Measurements from ENCODE around the gene RPP25L.

The RPP25L gene

DNA sequence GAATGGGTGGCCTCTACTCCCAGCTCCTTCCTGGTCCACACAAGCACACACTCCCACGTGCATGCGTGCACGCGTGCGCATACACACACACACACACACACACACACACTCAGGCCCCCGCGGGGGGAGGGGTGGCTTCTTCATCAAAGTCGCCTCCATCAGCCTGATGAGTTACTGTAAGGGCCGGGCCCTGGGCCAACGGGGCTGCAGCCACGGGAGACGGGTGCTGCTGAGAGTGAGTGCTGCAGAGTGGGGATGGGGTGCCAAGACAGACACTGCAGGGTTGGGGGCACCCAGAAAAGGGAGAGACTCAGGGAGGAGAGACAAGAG is 40.5 kb downstream of the RPP25L start:
- TF ChIP-seq, protein P1, sequence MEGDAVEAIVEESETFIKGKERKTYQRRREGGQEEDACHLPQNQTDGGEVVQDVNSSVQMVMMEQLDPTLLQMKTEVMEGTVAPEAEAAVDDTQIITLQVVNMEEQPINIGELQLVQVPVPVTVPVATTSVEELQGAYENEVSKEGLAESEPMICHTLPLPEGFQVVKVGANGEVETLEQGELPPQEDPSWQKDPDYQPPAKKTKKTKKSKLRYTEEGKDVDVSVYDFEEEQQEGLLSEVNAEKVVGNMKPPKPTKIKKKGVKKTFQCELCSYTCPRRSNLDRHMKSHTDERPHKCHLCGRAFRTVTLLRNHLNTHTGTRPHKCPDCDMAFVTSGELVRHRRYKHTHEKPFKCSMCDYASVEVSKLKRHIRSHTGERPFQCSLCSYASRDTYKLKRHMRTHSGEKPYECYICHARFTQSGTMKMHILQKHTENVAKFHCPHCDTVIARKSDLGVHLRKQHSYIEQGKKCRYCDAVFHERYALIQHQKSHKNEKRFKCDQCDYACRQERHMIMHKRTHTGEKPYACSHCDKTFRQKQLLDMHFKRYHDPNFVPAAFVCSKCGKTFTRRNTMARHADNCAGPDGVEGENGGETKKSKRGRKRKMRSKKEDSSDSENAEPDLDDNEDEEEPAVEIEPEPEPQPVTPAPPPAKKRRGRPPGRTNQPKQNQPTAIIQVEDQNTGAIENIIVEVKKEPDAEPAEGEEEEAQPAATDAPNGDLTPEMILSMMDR (IDR thresholded peaks at IDR 0.05), result no peak
- no peak overlapping the region for H3K27ac ChIP-seq
- H3K27me3 ChIP-seq, result peaks cover 0 to 57% of the 10 kb centered on the region in 2 donors
- H3K9me3 ChIP-seq, result no peaks in the 10 kb centered on the region
- intact Hi-C loops (cut with DNase I; ENCODE audit: low total_unique reads), result no loop called here
- no peaks in the 10 kb centered on the region for H3K4me1 ChIP-seq
- no peaks in the 10 kb centered on the region for H3K36me3 ChIP-seq
- no peak overlapping the region for H3K4me3 ChIP-seq
- no peak for DNase-seq

DNA sequence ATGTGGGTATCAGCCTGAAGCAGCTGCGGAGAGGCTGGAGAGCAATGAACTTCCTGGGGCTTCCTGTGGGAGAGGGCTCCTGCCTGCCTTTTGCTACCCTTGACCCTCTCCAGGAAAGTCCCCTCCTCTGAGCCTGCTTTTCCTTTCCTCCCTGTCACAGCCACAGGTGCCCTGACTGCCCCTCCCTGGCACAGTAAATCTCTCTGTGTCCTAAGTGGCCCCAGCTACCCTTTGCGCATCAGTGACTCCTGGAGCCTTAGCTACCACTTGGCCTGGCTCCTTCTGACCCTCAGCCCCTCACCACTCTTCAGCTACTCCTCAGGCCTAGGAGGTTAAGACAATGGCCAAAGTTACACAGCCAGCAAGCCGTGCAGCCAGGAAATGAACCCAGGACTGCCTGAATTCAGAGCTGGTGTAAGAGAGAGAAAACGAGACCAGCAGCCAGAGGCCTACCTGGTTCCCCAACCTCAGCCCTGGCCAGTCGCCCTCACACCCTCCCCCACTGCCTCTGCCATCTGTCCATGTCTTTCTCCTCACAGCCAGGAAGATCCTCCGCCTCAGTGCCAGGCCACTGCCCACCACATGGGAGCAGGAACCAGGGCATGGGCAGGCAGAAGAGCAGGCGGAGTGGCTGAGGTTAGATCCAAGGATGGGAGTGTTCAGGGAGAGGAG is 41.0 kb downstream of the RPP25L start:
- no peak for DNase-seq
- no peaks in the 10 kb centered on the region for H3K9me3 ChIP-seq
- intact Hi-C loops (cut with DNase I; ENCODE audit: low total_unique reads), result no loop called here
- peaks cover 0 to 57% of the 10 kb centered on the region in 2 donors for H3K27me3 ChIP-seq
- no peak overlapping the region for H3K27ac ChIP-seq
- no peaks in the 10 kb centered on the region for H3K4me1 ChIP-seq
- no peak overlapping the region for H3K4me3 ChIP-seq
- TF ChIP-seq, protein P1 (IDR thresholded peaks at IDR 0.05), result no peak
- no peaks in the 10 kb centered on the region for H3K36me3 ChIP-seq

DNA sequence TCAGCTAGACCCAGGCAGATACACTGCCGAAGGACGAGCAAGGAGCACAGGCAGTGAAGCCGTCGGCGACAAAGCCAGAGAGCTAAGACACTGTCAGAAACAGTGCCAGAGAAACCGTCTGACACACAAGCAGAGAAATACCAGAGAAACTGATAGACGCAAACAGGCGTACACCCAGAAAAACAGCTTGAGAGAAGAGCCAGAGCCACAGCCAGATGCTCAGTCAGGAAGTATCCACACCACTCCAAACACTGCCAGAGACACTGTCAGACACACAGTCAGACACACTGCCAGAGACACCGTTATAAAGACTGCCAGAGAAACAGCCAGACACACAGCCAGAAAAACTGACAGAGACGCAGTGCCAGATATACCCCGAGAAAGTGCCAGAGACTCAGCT is 41.5 kb downstream of the RPP25L start:
- H3K4me3 ChIP-seq, result no peak overlapping the region
- TF ChIP-seq, protein P1 (IDR thresholded peaks at IDR 0.05), result no peak
- no peak overlapping the region for H3K27ac ChIP-seq
- peaks cover 0 to 59% of the 10 kb centered on the region in 2 donors for H3K27me3 ChIP-seq
- no peaks in the 10 kb centered on the region for H3K9me3 ChIP-seq
- intact Hi-C loops (cut with DNase I; ENCODE audit: low total_unique reads), result no loop called here
- no peak for DNase-seq
- no peaks in the 10 kb centered on the region for H3K36me3 ChIP-seq
- H3K4me1 ChIP-seq, result no peaks in the 10 kb centered on the region

DNA sequence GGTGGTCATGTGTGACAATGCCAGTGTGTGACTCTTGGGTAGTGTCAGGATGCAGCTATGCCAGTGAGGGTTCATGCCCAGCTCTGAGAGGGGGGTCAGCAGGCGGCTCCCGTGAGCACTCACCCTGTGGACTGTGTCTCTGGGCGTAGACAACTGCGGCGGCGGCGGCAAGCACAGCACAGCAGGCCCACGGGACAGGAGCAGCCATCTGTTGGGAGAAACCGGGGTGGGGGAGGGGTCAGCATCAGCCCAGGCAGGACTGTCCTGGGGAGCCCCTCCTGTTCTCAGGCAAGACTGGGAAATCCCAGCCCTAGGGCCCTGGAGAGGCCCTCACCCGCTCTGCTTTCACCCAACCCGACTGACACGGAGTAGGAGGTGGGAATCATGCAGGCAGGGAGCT is 43.1 kb downstream of the RPP25L start:
- Histone ChIP-seq H3K27me3 (peaks cover 0 to 50% of the 10 kb centered on the region in 2 donors), H3K4me1 (no peaks in the 10 kb centered on the region), H3K4me3 (no peak overlapping the region), H3K9me3 (no peaks in the 10 kb centered on the region), H3K27ac (no peak overlapping the region), H3K36me3 (no peaks in the 10 kb centered on the region)
- TF ChIP-seq, protein P1 (IDR thresholded peaks at IDR 0.05), result no peak
- intact Hi-C loops (cut with DNase I; ENCODE audit: low total_unique reads), result no loop called here
- DNase-seq, result no peak

DNA sequence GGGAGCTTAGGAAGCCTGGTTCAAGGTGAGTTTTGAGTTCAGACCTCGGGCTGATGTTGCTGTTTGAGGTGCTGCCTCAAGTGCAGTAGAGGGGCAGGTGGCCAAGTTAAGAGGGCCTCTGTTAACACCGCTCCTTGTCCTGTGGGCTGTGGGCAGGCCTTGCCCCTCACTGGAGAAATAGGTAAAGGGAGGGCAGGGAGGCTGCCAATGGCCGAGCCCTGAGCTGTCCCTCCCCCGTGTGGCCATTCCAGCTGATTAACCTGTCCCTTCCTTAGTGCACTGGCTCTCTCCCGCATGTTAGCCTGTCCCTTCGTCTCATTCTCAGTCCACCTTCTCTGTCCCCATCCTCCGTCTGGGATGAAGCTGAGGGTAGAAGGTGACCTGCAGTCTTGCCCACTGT is 43.8 kb downstream of the RPP25L start:
- H3K4me3 ChIP-seq, result no peak overlapping the region
- H3K9me3 ChIP-seq, result no peaks in the 10 kb centered on the region
- peaks cover 0 to 44% of the 10 kb centered on the region in 2 donors for H3K27me3 ChIP-seq
- TF ChIP-seq, protein P1 (IDR thresholded peaks at IDR 0.05), result no peak
- intact Hi-C loops (cut with DNase I; ENCODE audit: low total_unique reads), result no loop called here
- no peak for DNase-seq
- no peak overlapping the region for H3K27ac ChIP-seq
- H3K36me3 ChIP-seq, result no peaks in the 10 kb centered on the region
- no peaks in the 10 kb centered on the region for H3K4me1 ChIP-seq

DNA sequence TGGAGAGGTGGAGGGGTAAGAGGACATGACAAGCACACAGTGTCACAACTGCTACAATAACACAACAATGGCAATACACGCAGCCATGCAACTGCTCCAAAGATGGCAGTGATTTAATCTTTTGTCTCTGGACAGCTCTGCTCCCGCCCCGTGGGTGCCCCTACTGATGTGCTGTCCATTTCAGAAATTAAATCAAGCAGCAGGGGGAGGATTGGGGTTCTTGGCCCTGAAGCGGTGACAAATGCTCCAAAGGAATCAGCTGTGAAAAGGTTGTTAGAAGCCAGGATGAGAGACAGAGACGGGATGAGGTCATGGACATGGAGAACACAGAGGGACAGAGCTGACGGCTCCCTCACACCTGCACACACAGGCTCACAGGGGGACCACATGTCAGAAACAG is 44.9 kb downstream of the RPP25L start:
- intact Hi-C loops (cut with DNase I; ENCODE audit: low total_unique reads), result no loop called here
- TF ChIP-seq, protein P1 (IDR thresholded peaks at IDR 0.05), result no peak
- no peaks in the 10 kb centered on the region for H3K36me3 ChIP-seq
- no peak overlapping the region for H3K27ac ChIP-seq
- H3K4me3 ChIP-seq, result no peak overlapping the region
- H3K9me3 ChIP-seq, result peaks cover 0 to 3% (median 0%) of the 10 kb centered on the region in 3 donors
- peaks cover 0 to 51% of the 10 kb centered on the region in 2 donors for H3K27me3 ChIP-seq
- no peaks in the 10 kb centered on the region for H3K4me1 ChIP-seq
- no peak for DNase-seq
